Esophagus (tissue), 2 donors: ENCODE data around the gene KLHL41. TPM values are rescaled to one million over a fixed set of nuclear protein-coding genes. Genes with fewer than 3 reads are reported as not detected.
"Not testable (repeated sequence)": the region's sequence is repeated elsewhere in the genome, so short reads cannot be mapped to it uniquely, and the experiment has no call there.

Experiments
- H3K27ac ChIP-seq, 2 donors: one replicate each; pipeline ENCODE4 v1.5.1; 2013; ENCODE audit warnings: low read depth in 2 of 2, mild to moderate bottlenecking in 2 of 2, inconsistent platforms in 1 of 2, low read length in 1 of 2, moderate library complexity in 1 of 2
- H3K27me3 ChIP-seq, 2 donors: one replicate each; pipeline ENCODE4 v1.6.1; 2013; ENCODE audit warnings: low read length in 2 of 2, control low read depth in 1 of 2, mild to moderate bottlenecking in 1 of 2; ENCODE audit not compliant: insufficient read depth in 2 of 2, control insufficient read depth in 1 of 2
- H3K36me3 ChIP-seq, 2 donors: one replicate each; pipeline ENCODE4 v1.6.1; 2013; ENCODE audit warnings: low read length in 1 of 2; ENCODE audit not compliant: control insufficient read depth in 2 of 2, insufficient read depth in 2 of 2
- H3K4me1 ChIP-seq, 2 donors: one replicate each; pipeline ENCODE4 v1.6.1; 2013; ENCODE audit warnings: low read length in 1 of 2; ENCODE audit not compliant: control insufficient read depth in 2 of 2, insufficient read depth in 2 of 2
- H3K4me3 ChIP-seq, 2 donors: one replicate each; pipeline ENCODE4 v1.5.1; 2013; ENCODE audit warnings: low read length in 2 of 2, mild to moderate bottlenecking in 2 of 2, low read depth in 1 of 2, moderate library complexity in 1 of 2
- H3K9me3 ChIP-seq, 2 donors: one replicate each; pipeline ENCODE4 v1.6.1; 2013; ENCODE audit warnings: mild to moderate bottlenecking in 2 of 2, low read depth in 1 of 2, low read length in 1 of 2, moderate library complexity in 1 of 2; ENCODE audit not compliant: control insufficient read depth in 2 of 2, insufficient read depth in 1 of 2
- WGBS, 2 donors: extraction: QIAGEN DNeasy Blood & Tissue Kit; methylation state at CpG; one replicate each; pipeline ENCODE4 v1.1.7; 2013; 5-methylcytosine and 5-hydroxymethylcytosine counted together
- polyA plus RNA-seq, 2 donors: library from polyadenylated mRNA; stranded (reverse); fragments of 200-250 nt; gene quantifications; one replicate each; pipeline ENCODE4 v1.2.3, GENCODE V29; 2013
- donor health status: healthy with polysubstance abuse.
- donor health status: Bipolar disorder and iron deficiency.

The KLHL41 gene
- polyA plus RNA-seq, 2 donors: 0.31 to 0.34 TPM

DNA sequence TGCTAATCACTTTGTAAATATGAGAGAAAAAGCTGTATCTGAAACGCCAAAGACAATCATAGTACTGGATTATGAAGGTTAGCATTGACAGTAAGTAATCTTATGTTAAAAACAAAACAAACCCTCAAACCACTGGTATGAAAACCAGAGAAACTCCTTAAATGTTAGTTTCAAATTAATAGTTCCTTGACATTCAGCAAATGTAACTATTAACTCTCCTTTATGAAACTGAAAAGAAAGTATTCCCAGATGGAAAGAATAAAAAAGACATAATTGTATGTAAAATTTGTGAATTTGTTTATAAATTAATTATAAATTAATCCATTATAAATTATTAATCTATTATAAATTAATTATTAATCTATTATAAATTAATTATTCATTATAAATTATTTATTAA is 51.9 kb downstream of the KLHL41 start:
- H3K4me3 ChIP-seq: no peak overlapping the region
- 93 to 94% methylated on average over 1 of the region's 1 CpG for WGBS, 2 donors
- no peaks in the 10 kb centered on the region for H3K27me3 ChIP-seq
- H3K36me3 ChIP-seq: no peaks in the 10 kb centered on the region
- H3K9me3 ChIP-seq: no peaks in the 10 kb centered on the region
- H3K27ac ChIP-seq: no peak overlapping the region
- H3K4me1 ChIP-seq: no peaks in the 10 kb centered on the region

GRCh38 chr2:169562084-169562483 is 52.6 kb downstream of the KLHL41 start:
- not testable (repeated sequence) for H3K27ac ChIP-seq, H3K9me3 ChIP-seq, H3K27me3 ChIP-seq, H3K36me3 ChIP-seq, H3K4me3 ChIP-seq, H3K4me1 ChIP-seq
- WGBS, 2 donors: 94 to 98% methylated on average over 5 of the region's 5 CpGs

- Histone ChIP-seq H3K9me3 (no peaks in the 10 kb centered on the region), H3K36me3 (no peaks in the 10 kb centered on the region), H3K4me1 (no peaks in the 10 kb centered on the region), H3K4me3 (no peak overlapping the region), H3K27ac (no peak overlapping the region), H3K27me3 (no peaks in the 10 kb centered on the region)
- WGBS, 2 donors: 73 to 90% methylated on average over 2 of the region's 2 CpGs
These were observed 53.0 kb downstream of the KLHL41 start for GRCh38 chr2:169562519-169562918.

DNA sequence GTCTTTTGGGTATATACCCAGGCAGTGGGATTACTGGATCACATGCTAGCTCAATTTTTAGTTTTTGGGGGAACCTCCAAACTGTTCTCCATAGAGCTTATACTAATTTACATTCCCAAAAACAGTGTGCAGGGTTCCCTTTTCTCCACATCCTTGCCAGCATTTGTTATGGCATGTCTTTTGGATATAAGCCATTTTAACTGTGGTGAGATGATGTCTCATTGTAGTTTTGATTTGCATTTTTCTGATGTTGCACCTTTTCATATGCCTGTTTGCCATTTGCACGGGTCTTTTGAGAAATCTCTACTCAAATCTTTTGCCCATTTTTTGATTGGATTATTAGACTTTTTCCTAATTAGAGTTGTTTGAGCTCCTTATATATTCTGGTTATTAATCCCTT is 56.2 kb downstream of the KLHL41 start:
- Histone ChIP-seq H3K27ac (no peak overlapping the region), H3K27me3 (no peaks in the 10 kb centered on the region), H3K9me3 (no peaks in the 10 kb centered on the region), H3K4me3 (no peak overlapping the region), H3K4me1 (no peaks in the 10 kb centered on the region), H3K36me3 (no peaks in the 10 kb centered on the region)
- WGBS, 2 donors: 20 to 72% methylated on average over 1 of the region's 1 CpG

GRCh38 chr2:169569948-169570347 is 60.4 kb downstream of the KLHL41 start:
- Histone ChIP-seq H3K27ac (no peak overlapping the region), H3K36me3 (no peaks in the 10 kb centered on the region), H3K9me3 (no peaks in the 10 kb centered on the region), H3K4me3 (no peak overlapping the region), H3K27me3 (no peaks in the 10 kb centered on the region), H3K4me1 (no peaks in the 10 kb centered on the region)
- WGBS, 2 donors: 88 to 92% methylated on average over 2 of the region's 2 CpGs

DNA sequence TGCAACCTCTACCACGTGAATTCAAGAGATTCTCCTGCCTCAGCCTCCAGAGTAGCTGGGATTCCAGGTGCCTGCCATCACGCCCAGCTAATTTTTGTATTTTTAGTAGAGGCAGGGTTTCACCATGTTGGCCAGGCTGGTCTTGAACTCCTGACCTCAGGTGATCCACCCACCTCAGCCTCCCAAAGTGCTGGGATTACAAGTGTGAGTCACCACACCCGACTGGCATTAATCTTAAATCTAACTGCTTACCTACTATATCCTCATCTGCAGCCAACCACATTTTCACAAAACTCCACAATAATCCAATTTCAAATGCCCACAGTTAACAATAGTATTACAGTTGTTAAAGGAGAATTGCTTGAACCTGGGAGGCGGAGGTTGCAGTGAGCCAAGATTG is 61.2 kb downstream of the KLHL41 start:
- not testable (repeated sequence) for H3K36me3 ChIP-seq, H3K27me3 ChIP-seq, H3K27ac ChIP-seq, H3K9me3 ChIP-seq, H3K4me1 ChIP-seq, H3K4me3 ChIP-seq
- 80 to 86% methylated on average over 4 of the region's 4 CpGs for WGBS, 2 donors

DNA sequence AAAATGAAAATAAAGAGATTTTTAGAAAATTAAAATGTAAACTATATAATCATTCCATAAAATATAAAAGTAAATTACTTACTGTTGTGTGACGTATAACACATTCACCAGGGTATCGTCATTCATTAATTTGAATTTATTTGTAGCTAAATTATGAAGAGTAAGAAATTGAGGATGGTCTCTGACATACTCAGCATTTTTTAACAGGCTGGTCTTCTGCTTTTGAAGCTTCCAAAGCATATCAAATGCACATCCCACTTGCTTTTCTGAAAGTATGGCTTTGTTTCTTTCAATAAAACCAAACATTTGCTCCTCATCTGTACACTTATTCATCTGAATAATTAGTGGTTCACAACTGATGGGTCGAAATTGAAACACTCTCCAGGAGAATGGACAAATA is 62.1 kb downstream of the KLHL41 start:
- H3K9me3 ChIP-seq: no peaks in the 10 kb centered on the region
- no peak overlapping the region for H3K27ac ChIP-seq
- no peaks in the 10 kb centered on the region for H3K27me3 ChIP-seq
- no peaks in the 10 kb centered on the region for H3K36me3 ChIP-seq
- no peaks in the 10 kb centered on the region for H3K4me1 ChIP-seq
- no peak overlapping the region for H3K4me3 ChIP-seq
- 87 to 94% methylated on average over 3 of the region's 3 CpGs for WGBS, 2 donors

- Histone ChIP-seq H3K27ac (no peak overlapping the region), H3K4me1 (no peaks in the 10 kb centered on the region), H3K4me3 (no peak overlapping the region), H3K36me3 (no peaks in the 10 kb centered on the region), H3K27me3 (no peaks in the 10 kb centered on the region), H3K9me3 (no peaks in the 10 kb centered on the region)
- 73 to 79% methylated on average over 1 of the region's 1 CpG for WGBS, 2 donors
These were observed 62.7 kb downstream of the KLHL41 start for GRCh38 chr2:169572189-169572588.

GRCh38 chr2:169572821-169573159 is 63.3 kb downstream of the KLHL41 start:
- no peaks in the 10 kb centered on the region for H3K36me3 ChIP-seq
- peak overlapping the region; percentile 65 to 73 for H3K4me3 ChIP-seq
- no peaks in the 10 kb centered on the region for H3K4me1 ChIP-seq
- H3K27ac ChIP-seq: no peak overlapping the region
- no peaks in the 10 kb centered on the region for H3K9me3 ChIP-seq
- WGBS, 2 donors: 19 to 20% methylated on average over 2 of the region's 2 CpGs
- H3K27me3 ChIP-seq: no peaks in the 10 kb centered on the region

DNA sequence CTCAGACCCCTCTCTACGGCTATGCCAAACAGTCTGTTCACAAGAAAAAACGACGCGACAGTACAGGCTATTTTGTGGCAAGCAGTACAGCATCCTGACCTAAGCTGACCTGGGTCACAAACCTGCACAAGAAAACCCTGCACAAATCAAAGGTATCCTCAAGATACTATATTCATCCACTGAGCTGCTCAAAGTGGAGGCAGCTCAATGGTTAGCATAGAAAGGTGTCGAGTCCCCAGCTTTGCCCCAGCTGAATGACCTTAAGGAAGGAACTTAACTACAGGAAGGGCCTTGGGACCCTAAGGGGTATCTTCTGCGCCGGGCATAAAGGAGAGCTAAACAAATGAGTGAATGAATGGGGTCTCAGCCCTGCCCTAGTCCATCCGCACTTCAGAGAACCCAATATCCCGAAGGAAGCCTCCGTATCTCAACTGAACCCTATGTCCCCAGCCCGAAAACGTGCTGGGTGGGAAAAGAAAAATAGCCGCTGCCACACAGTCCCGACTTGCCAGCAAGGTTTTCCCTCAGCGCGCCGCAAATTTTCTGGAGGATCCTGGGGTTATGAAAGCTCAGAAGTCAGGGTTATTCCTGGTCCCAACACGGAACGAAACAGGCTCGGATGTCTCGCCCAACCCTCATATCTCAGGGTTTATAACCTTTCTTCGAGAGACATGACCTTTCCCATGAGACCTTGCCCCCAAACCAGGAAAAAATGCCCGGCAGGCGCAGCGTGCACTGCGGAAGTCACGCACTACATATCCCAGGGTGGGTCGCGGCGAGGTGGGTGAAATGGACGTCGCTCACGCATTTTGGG is 63.9 kb downstream of the KLHL41 start, which contains the start of gene FASTKD1:
Gene FASTKD1, minus strand, starts transcription at position 706 of the 814 bp plus-strand sequence. CDS start 1,836 bp downstream, outside the sequence.
- no peaks in the 10 kb centered on the region for H3K36me3 ChIP-seq
- H3K27me3 ChIP-seq: no peaks in the 10 kb centered on the region
- no peaks in the 10 kb centered on the region for H3K4me1 ChIP-seq
- WGBS, 2 donors: 0 to 1% methylated on average over 33 of the region's 33 CpGs
- H3K27ac ChIP-seq: peak within 1 kb of the TSS; percentile 61 to 62
- peak within 1 kb of the TSS; percentile 65 to 73 for H3K4me3 ChIP-seq
- H3K9me3 ChIP-seq: no peaks in the 10 kb centered on the region
